K562 (cell line): ENCODE data around the gene ERC2. TPM values are rescaled to one million over a fixed set of nuclear protein-coding genes. Genes with fewer than 3 reads are reported as not detected.

Source experiments
- ATAC-seq: fragments of 200-7000 bp; cut with Tn5 transposase; 3 replicates; pipeline ENCODE4 v1.9.1; 2020; ENCODE audit warnings: moderate library complexity
- BruUV-seq: library from RNA; stranded (reverse); fragments of 400-500 nt; replicated peaks from 2 replicates; lab custom pipeline; 2021; lab: Mats Ljungman, UMichigan
- CTCF ChIA-PET: fragments of 300-600 bp; formaldehyde crosslinking; extraction: SDS; loops from one replicate; lab custom pipeline; 2021; ENCODE audit warnings: low intra/inter-chr PET ratio; lab: Yijun Ruan, JAX
- POLR2A ChIA-PET: fragments of 300-600, 350-650 bp; sonication (Branson Sonifier 250); formaldehyde crosslinking; extraction: SDS; loops from one replicate; lab custom pipeline; 2021; ENCODE audit warnings: antibody characterized with exemption, inconsistent platforms; lab: Yijun Ruan, JAX
- DNase-seq, 4 experiments: peaks; one replicate each; pipeline versions ENCODE4 v3.0.0 to v3.0.0-alpha.2; 2011 to 2018; ENCODE audit warnings: low spot score in 3 of 4, mixed read lengths in 3 of 4; ENCODE audit errors: extremely low read depth in 1 of 4
- FAIRE-seq: peaks from 2 replicates; lab custom pipeline; 2011; peaks lifted over from hg19 to GRCh38; lab: Jason Lieb, UNC
- H2AFZ ChIP-seq: 2 replicates; pipeline ENCODE4 v1.6.0; 2011; ENCODE audit warnings: low read depth, low read length, control low read depth, inconsistent platforms
- H3K27ac ChIP-seq: fragments of 200-600 bp; 3 replicates; pipeline ENCODE4 v1.8.0; 2011; ENCODE audit warnings: low read depth, mild to moderate bottlenecking, control low read depth, inconsistent platforms, low read length, moderate library complexity, mixed read lengths; ENCODE audit errors: extremely low read depth
- H3K27me3 ChIP-seq, 2 experiments: fragments of 300-600 bp in 1 of 2; 2 replicates in 1 of 2; 3 replicates in 1 of 2; pipeline versions ENCODE4 v1.6.0 to v1.8.0; 2011; ENCODE audit warnings: inconsistent platforms in 2 of 2, low read length in 2 of 2, mild to moderate bottlenecking in 1 of 2, mixed read lengths in 1 of 2, moderate library complexity in 1 of 2; ENCODE audit not compliant: control insufficient read depth in 2 of 2, insufficient read depth in 2 of 2
- H3K36me3 ChIP-seq: fragments of 300-600 bp; 3 replicates; pipeline ENCODE4 v1.8.0; 2011; ENCODE audit warnings: mild to moderate bottlenecking, low read length, inconsistent platforms; ENCODE audit not compliant: control insufficient read depth, insufficient read depth
- H3K4me1 ChIP-seq, 2 experiments: fragments of 200-600 bp in 1 of 2; replicated peaks in 1 of 2; 2 replicates in 1 of 2; 3 replicates in 1 of 2; pipeline versions ENCODE4 v1.5.1 to v1.8.0; 2011; ENCODE audit warnings: inconsistent platforms in 2 of 2, low read length in 2 of 2, mild to moderate bottlenecking in 1 of 2, mixed read lengths in 1 of 2, moderate library complexity in 1 of 2; ENCODE audit not compliant: control insufficient read depth in 2 of 2, insufficient read depth in 2 of 2
- H3K4me2 ChIP-seq: 2 replicates; pipeline ENCODE4 v1.6.1; 2011; ENCODE audit warnings: low read length, control low read depth, inconsistent platforms, mixed read lengths; ENCODE audit not compliant: insufficient read depth
- H3K4me3 ChIP-seq: fragments of 200-600 bp; sonication (generic), shearing (Covaris generic); 2 replicates; pipeline ENCODE4 v1.5.1; 2016; ENCODE audit warnings: control low read depth, inconsistent platforms
- H3K79me2 ChIP-seq: fragments of 200-600 bp; 3 replicates; pipeline ENCODE4 v1.8.0; 2011; ENCODE audit warnings: low read length, inconsistent platforms; ENCODE audit not compliant: control insufficient read depth, insufficient read depth
- H3K9ac ChIP-seq, 2 experiments: 2 replicates each; pipeline versions ENCODE4 v1.6.0 to v1.6.1; 2011; ENCODE audit warnings: low read depth in 2 of 2, low read length in 2 of 2, control low read depth in 1 of 2, inconsistent platforms in 1 of 2, mild to moderate bottlenecking in 1 of 2, mixed read lengths in 1 of 2; ENCODE audit not compliant: insufficient read depth in 1 of 2
- H3K9me1 ChIP-seq: one replicate; pipeline ENCODE4 v1.6.0; 2011; ENCODE audit warnings: inconsistent platforms, mild to moderate bottlenecking, low read length, moderate library complexity; ENCODE audit not compliant: control insufficient read depth, insufficient read depth
- H3K9me3 ChIP-seq: replicated peaks from 2 replicates; pipeline ENCODE4 v1.5.1; 2011; ENCODE audit warnings: low read depth, low read length, inconsistent platforms; ENCODE audit not compliant: control insufficient read depth, insufficient read depth
- H4K20me1 ChIP-seq: replicated peaks from 2 replicates; pipeline ENCODE4 v1.6.1; 2011; ENCODE audit warnings: low read length, inconsistent platforms, mixed read lengths; ENCODE audit not compliant: control insufficient read depth, insufficient read depth
- ASH1L ChIP-seq: fragments of 450-650 bp; IDR thresholded peaks from 2 replicates; pipeline ENCODE4 v1.6.1; 2018; ENCODE audit warnings: borderline replicate concordance, mild to moderate bottlenecking, low read depth; ENCODE audit not compliant: partially characterized antibody
- BCLAF1 ChIP-seq, 2 experiments: fragments of 450-650 bp in 1 of 2; IDR thresholded peaks; 2 replicates each; pipeline ENCODE4 v1.6.1; 2011 to 2017; ENCODE audit warnings: low read depth in 2 of 2, antibody characterized with exemption in 1 of 2, borderline replicate concordance in 1 of 2, low read length in 1 of 2, mild to moderate bottlenecking in 1 of 2, mixed read lengths in 1 of 2; ENCODE audit not compliant: control insufficient read depth in 1 of 2
- CXXC5 ChIP-seq: fragments of 250-450 bp; sonication (Bioruptor Pico); IDR thresholded peaks from 2 replicates; pipeline ENCODE4 v1.8.0; 2022; ENCODE audit warnings: inconsistent platforms, mild to moderate bottlenecking, moderate library complexity
- E2F4 ChIP-seq: sonication (generic); formaldehyde crosslinking; IDR thresholded peaks from 2 replicates; pipeline ENCODE4 v1.8.0; 2022; ENCODE audit warnings: mild to moderate bottlenecking, low read depth, missing genetic modification reagents
- ESRRB ChIP-seq: fragments of 250-450 bp; sonication (Bioruptor Pico); IDR thresholded peaks from 2 replicates; pipeline ENCODE4 v1.5.0; 2020; ENCODE audit warnings: mild to moderate bottlenecking, moderate library complexity, borderline replicate concordance
- FUS ChIP-seq: fragments of 200-400 bp; formaldehyde crosslinking; optimal IDR thresholded peaks from 2 replicates; pipeline ENCODE3; 2017; ENCODE audit warnings: low read depth, low read length
- GTF2A2 ChIP-seq: IDR thresholded peaks from 2 replicates; pipeline ENCODE4 v1.6.1; 2016; ENCODE audit warnings: mild to moderate bottlenecking, missing genetic modification characterization, missing compliant biosample characterization
- PML ChIP-seq: IDR thresholded peaks from 2 replicates; pipeline ENCODE4 v1.6.1; 2012; ENCODE audit warnings: low read length, inconsistent platforms
- POLR3G ChIP-seq: IDR thresholded peaks from 2 replicates; pipeline ENCODE4 v1.6.1; 2011; ENCODE audit not compliant: insufficient read length, insufficient replicate concordance; ENCODE audit errors: extremely low read depth
- RAD21 ChIP-seq, 2 experiments: fragments of 250-450 bp in 1 of 2; fragments of 450-650 bp in 1 of 2; sonication (Bioruptor Pico) in 1 of 2; formaldehyde crosslinking in 1 of 2; IDR thresholded peaks in 1 of 2; conservative IDR thresholded peaks in 1 of 2; 2 replicates each; pipeline versions ENCODE4 v1.4.0 to v1.8.0; 2020 to 2022; ENCODE audit warnings: mild to moderate bottlenecking in 2 of 2, moderate library complexity in 1 of 2
- ZBTB26 ChIP-seq: fragments of 450-650 bp; formaldehyde crosslinking; IDR thresholded peaks from 2 replicates; pipeline ENCODE4 v1.4.0; 2022; ENCODE audit warnings: missing genetic modification characterization
- ZFP1 ChIP-seq: fragments of 450-650 bp; formaldehyde crosslinking; IDR thresholded peaks from 2 replicates; pipeline ENCODE4 v1.4.0; 2020; ENCODE audit warnings: mild to moderate bottlenecking, mixed read lengths
- ZKSCAN1 ChIP-seq: fragments of 150-350 bp; IDR thresholded peaks from 2 replicates; pipeline ENCODE4 v1.6.1; 2016; ENCODE audit warnings: low read depth, low read length
- ZNF277 ChIP-seq: fragments of 250-450 bp; sonication (Bioruptor Pico); IDR thresholded peaks from 2 replicates; pipeline ENCODE4 v1.8.0; 2022; ENCODE audit warnings: inconsistent platforms, mild to moderate bottlenecking, moderate library complexity, borderline replicate concordance
- WGBS: fragments of 100-300 bp; shearing (Covaris generic); methylation state at CpG from one replicate; pipeline ENCODE4 v1.1.6; 2016; ENCODE audit warnings: low coverage, mixed read lengths; ENCODE audit not compliant: insufficient coverage; ENCODE audit errors: missing lambda C conversion rate; 5-methylcytosine and 5-hydroxymethylcytosine counted together
- in situ Hi-C: fragments of 300-500 bp; cut with MboI; formaldehyde crosslinking; loops from 4 replicates; pipeline ENCODE4 v1.15.0; 2018; ENCODE audit warnings: inconsistent platforms, mixed read lengths
- intact Hi-C: fragments of 100-400 bp; cut with micrococcal nuclease; formaldehyde crosslinking; loops from 2 replicates; pipeline ENCODE4 v1.14.2; 2022
- polyA plus RNA-seq, 8 experiments: library from polyadenylated mRNA; depleted of rRNA in 4 of 8; stranded (reverse) in 5 of 8; unstranded in 3 of 8; fragments of >200 nt; fragmentation: Nextera tagmentation in 2 of 8; fragmentation: Illumina TruSeq in 1 of 8; extraction: Ambion mirVana in 2 of 8; extraction: Trizol in 1 of 8; gene quantifications; 2 replicates each; pipeline versions ENCODE4 v1.2.1 to v1.2.3, GENCODE V29; 2011 to 2014; ENCODE audit warnings: inconsistent platforms in 1 of 8, missing spikeins in 1 of 8
- total RNA-seq, 7 experiments: library from RNA; depleted of rRNA in 6 of 7; stranded (reverse); fragments of >200 nt in 6 of 7; fragmentation: Illumina TruSeq in 2 of 7; extraction: Trizol in 2 of 7; gene quantifications; 2 replicates each; pipeline versions ENCODE4 v1.2.1 to v1.2.3, GENCODE V29; 2011 to 2021; ENCODE audit warnings: low replicate concordance in 1 of 7
- TF ChIP-seq, protein P1 (sequence below): fragments of 450-650 bp; IDR thresholded peaks from 2 replicates; pipeline ENCODE4 v1.6.1; 2016; ENCODE audit warnings: low read depth, mild to moderate bottlenecking, moderate library complexity

ERC2 gene
- total and polyA plus RNA-seq, 9 of the 15 experiments (the other 6 are each of a cell fraction or from before 2014, with no cell fraction given) = 0.04 to 0.18 (median 0.07) TPM; not detected in 2

GRCh38 chr3:56193519-56193918, 274.7 kb downstream of the ERC2 start:
- Histone ChIP-seq H3K79me2 (no peaks in the 10 kb centered on the region), H3K4me2 (no peak overlapping the region), H3K27ac (no peak overlapping the region), H3K4me1 (no peaks in the 10 kb centered on the region), H3K9ac (no peak overlapping the region), H2AFZ (no peak overlapping the region), H3K36me3 (no peaks in the 10 kb centered on the region), H3K27me3 (no peaks in the 10 kb centered on the region), H3K4me3 (no peak overlapping the region), H3K9me3 (no peaks in the 10 kb centered on the region), H3K9me1 (no peaks in the 10 kb centered on the region), H4K20me1 (no peaks in the 10 kb centered on the region)
- CTCF ChIA-PET = no interaction called here
- no peak for DNase-seq
- POLR2A ChIA-PET = no interaction called here
- intact Hi-C loops (no loop called here), in situ Hi-C loops (no loop called here)
- 0% methylated on average over 3 of the region's 3 CpGs for WGBS
- no peak for ATAC-seq
- no TSS peak for BruUV-seq
- FAIRE-seq = no peak
- no peak for TF ChIP-seq RAD21 (CRISPR knock-in tag; conservative IDR thresholded peaks at IDR 0.05 in 1 of 2, IDR thresholded peaks at IDR 0.05 in 1 of 2)
- TF ChIP-seq ESRRB = no peak
- TF ChIP-seq ZBTB26 (CRISPR knock-in tag) = no peak
- no peak for TF ChIP-seq PML
- TF ChIP-seq E2F4 (CRISPR knock-in tag) = no peak
- TF ChIP-seq POLR3G = no peak
- no peak for TF ChIP-seq ZKSCAN1
- TF ChIP-seq GTF2A2 (tag) = no peak
- TF ChIP-seq ZFP1 (CRISPR knock-in tag) = no peak
- TF ChIP-seq, protein P1, sequence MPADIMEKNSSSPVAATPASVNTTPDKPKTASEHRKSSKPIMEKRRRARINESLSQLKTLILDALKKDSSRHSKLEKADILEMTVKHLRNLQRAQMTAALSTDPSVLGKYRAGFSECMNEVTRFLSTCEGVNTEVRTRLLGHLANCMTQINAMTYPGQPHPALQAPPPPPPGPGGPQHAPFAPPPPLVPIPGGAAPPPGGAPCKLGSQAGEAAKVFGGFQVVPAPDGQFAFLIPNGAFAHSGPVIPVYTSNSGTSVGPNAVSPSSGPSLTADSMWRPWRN = no peak
- TF ChIP-seq BCLAF1 (IDR thresholded peaks at IDR 0.05; ENCODE audit: borderline replicate concordance in 1 of 2, control insufficient read depth in 1 of 2, low read depth in 2 of 2, low read length in 1 of 2) = no peak
- no peak for TF ChIP-seq ASH1L
- TF ChIP-seq FUS = no peak
- TF ChIP-seq CXXC5 (CRISPR knock-in tag) = no peak
- no peak for TF ChIP-seq ZNF277 (CRISPR knock-in tag)
